ENCODE results near the gene CATSPER4.

CATSPER4 gene

DNA sequence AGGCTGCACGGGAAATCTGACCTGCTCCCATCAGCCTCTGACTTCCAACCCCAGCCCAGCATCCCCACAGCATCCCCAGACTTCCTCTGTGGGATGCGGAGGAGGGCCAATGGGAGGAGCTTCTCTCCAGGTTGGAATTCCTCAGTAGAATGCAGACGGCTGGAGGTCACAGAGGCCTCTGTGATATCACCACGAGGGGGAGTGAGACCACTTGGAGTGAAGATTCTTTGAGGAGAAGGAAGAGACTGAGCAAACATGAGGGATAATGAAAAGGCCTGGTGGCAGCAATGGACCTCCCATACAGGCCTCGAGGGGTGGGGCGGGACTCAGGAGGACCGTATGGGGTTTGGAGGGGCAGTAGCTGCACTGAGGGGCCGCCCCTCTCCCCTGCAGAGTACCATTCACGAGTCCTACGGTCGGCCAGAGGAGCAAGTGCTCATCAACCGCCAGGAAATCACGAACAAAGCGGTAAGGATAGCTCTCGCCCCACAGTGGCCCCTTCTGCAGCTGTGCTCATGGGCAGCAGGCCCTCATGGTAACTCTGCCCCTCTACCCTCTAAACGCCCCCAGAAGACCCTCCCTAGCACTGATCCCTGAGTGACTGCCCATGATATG lies at the start of gene CATSPER4:
CATSPER4 (plus strand) TSS at position 230 of the 615 bp plus-strand sequence; CDS start at position 256, 26 bp downstream.
- DNase-seq (ENCODE audit: low read depth, low spot score) = no peak
- H3K27ac ChIP-seq = no peak within 1 kb of the TSS

DNA sequence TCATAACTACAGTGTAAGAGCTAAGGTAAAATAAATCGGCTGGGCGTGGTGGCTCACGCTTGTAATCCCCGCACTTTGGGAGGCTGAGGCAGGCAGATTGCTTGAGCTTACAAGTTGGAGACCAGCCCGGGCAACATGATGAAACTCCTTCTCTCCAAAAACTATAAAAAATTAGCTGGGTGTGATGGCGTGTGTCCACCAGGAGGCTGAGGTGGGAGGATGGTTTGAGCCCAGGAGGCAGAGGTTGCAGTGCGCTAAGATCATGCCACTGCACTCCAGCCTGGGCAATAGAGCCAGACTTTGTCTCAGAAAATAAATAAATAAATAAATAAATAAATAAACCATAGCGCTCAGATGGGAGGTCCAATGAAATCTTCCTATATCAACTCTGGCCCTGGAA lies 48.2 kb upstream of the CATSPER4 start:
- H3K27ac ChIP-seq = no peak overlapping the region
- DNase-seq (ENCODE audit: low read depth, low spot score) = no peak

DNA sequence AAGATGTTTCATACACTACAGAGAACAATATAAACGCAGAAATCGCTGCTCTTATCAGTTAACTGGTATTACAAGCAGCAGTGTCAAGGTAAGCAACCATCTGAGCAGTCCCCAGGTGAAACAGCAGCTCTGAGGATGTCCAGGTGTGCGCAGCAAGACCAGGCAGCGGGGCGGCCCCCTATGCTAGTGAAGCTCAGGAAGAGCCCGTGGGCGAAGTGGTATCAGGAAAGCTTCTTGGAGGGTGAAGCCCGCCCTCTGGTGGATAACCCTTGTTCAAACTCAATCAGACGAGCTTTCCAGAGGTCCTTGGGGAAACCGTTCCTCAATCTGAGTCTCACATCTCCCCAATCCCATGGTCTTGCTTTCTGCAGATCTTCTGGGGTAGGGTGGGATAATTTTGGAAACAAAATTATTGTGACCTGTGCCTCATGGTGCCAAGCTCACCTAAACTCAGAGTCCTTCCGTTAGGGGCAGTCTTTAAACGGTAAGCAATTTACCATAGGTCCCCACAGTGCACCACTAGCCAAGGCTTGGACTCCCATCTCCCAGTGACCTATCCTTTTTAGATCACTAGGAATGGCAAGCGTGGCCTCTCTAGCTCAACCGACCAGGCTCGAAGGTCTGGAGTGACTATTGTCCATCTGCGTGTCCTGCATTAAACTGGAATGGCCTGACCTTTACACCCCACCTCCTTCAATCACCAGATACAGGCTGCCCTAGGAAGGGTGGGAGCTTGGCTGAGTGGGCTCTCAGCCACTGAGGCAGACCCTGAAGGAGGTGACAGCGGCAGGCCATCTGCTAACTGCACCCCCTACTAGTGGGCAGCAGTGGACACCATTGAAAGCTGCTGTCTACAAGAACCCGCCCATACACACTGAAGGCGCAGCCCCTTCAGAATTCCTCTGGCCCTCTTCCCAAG lies 45.1 kb upstream of the CATSPER4 start:
- DNase-seq (ENCODE audit: low read depth, low spot score) = no peak
- H3K27ac ChIP-seq = no peak overlapping the region

DNA sequence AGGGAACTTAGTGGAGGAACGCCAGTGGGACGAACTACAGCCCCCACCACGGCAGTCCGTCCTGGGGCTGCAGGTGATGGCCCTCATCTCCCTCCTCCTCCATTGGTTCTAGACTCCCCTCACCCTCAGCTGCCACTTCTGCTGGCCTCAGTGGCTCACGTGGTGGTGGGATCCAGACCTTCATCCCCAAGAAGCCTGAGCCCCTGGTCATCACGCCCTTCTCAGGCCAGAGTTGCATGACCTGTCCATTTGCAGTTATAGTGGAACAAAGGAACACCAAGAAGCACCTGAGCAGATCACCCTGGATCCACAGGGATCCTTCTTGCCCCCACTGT lies 44.5 kb upstream of the CATSPER4 start:
- no peak for DNase-seq (ENCODE audit: low read depth, low spot score)
- no peak overlapping the region for H3K27ac ChIP-seq

DNA sequence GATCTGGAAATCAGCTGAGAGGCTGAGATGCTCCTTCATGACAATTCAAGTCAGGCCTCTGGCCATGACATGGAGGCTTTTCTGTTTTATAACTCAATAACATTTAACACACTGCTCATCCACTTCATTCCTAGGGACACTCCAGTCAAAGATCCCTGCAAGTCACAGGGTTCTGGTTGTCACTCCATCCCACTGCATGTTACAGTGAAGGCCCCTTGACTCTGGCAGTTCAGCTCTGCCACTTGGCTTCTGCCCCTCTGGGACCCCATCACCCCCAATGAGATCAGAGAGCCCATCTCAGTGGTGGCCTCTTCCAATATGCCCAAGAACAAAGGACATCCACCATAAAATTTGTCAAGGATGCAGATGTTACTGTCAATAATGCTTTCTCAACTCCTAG lies 41.5 kb upstream of the CATSPER4 start:
- no peak overlapping the region for H3K27ac ChIP-seq
- no peak for DNase-seq (ENCODE audit: low read depth, low spot score)

DNA sequence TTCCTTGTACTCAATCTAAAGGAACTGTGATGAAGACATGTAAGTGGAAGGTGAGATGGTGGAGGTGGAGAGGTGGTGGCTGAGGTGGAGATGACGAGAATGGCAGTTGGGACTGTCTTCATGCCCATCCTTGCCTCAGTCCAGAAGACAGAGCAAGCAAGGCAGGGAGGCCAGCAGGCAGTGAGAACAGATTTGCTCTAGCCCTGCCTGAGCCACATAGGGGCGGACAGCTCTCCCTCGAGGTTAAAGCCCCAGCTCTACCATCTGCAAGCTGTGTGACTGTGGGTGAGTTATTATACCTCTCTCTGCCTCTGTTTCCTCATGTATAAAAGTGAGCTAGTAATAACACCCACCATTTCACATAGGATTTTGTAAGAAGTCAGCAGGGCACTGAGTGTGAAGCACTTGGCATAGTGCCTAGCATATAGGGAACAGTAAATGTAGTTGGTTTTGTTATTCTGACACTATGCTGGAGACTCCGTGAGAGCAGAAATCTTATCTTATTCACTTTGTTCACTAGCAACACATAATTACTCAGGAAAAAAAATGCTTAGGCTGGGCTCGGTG lies 36.4 kb upstream of the CATSPER4 start:
- DNase-seq (ENCODE audit: low read depth, low spot score) = no peak
- H3K27ac ChIP-seq = no peak overlapping the region

DNA sequence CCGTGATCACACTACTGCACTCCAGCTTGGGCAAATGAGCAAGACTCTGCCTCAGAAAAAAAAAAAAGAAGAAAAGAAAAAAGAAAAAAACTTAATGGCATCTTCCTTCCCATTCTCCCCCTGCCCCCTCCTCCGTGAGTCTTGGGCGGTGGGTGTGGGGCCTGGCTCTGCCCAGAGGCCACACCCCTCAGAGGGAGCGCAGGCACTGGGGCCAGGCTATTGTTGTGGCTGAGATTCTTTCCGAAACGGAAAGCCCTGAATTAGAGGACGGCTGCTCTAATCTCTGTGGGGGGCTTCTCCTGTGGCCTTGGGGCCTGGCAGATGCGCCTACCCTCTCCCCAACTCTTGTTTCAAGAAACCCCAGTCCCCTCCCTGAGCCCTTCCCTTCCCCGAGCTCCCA lies 35.7 kb upstream of the CATSPER4 start:
- no peak for DNase-seq (ENCODE audit: low read depth, low spot score)
- no peak overlapping the region for H3K27ac ChIP-seq

DNA sequence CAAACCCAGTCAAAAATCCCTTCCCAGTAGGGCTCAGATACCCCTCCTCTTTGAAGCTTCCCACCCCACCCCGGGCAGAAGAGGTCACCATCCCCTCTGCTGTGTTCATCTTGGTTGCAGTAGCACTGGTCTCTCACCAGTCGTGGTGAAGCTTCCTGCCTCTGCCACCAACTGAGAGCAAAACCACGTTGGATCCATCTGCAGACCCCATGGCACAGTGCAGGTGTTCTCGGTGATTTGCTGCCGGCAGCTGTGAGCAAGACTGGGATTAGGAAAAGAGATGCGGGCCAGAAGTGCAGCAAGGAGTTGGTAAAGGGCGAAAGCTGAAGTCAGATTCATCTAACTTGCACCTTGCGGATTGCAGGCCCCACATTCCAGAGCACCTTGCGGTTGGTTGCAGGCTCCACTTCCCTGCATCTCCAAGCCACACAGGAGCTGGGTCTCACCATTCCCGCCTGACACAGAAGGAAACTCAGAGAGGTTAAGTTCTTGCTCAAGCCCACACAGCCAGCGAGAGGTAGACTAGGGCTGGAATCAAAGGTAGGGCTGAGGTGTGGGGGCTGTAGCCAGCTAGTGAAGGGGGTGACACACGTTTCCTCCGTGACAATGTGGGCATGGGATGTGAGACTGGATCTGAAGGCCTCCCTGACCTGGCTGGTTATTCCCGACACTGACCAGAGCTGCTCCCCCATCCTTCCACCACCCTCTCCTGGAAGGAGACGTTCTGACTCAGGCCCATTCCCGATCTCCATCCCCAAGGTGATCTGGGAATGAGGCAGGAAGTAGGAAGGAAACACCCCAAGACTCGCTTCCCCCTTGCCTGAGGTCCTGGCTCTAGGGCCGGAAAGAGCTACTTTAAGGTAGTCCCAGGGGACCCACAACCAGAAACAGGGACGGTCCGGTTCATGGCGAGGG lies 34.8 kb upstream of the CATSPER4 start:
- no peak for DNase-seq (ENCODE audit: low read depth, low spot score)
- no peak overlapping the region for H3K27ac ChIP-seq

DNA sequence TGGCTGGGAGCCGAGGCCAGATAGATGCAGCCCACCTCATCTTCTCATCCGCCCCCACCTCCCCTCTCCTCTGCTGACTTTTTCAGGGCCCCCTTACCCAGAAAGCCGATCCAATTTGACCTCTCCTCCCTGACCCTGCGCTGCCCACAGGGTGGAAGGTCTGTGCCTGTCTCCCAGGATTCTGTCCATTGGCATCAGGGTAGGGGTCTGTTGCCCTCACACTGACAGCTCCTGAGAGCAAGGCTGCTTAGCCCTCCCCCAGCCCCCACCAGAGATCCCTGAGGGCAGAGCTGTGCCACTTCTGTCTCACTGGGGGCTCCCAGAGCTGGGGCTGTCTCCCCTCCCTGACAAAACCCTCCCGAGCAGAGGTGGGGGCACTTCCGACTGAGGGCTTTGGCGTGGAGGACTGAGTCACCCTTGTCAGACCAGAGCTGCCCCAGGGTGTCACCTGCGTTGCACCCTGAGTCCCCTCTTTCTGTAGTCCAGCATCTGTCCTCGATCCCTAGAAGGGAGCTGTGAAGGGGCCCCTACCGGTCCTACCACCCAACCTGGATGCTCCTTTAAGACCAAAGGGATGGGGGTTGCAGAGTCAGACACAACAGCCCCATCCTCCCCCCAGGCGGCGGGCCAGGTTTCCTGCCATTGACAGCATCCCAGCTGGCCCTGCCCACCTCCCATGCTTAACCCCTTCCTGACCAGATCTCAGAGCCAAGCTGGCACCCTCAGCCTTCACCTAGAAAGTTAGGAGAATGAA lies 33.9 kb upstream of the CATSPER4 start:
- H3K27ac ChIP-seq = no peak overlapping the region
- DNase-seq (ENCODE audit: low read depth, low spot score) = no peak

DNA sequence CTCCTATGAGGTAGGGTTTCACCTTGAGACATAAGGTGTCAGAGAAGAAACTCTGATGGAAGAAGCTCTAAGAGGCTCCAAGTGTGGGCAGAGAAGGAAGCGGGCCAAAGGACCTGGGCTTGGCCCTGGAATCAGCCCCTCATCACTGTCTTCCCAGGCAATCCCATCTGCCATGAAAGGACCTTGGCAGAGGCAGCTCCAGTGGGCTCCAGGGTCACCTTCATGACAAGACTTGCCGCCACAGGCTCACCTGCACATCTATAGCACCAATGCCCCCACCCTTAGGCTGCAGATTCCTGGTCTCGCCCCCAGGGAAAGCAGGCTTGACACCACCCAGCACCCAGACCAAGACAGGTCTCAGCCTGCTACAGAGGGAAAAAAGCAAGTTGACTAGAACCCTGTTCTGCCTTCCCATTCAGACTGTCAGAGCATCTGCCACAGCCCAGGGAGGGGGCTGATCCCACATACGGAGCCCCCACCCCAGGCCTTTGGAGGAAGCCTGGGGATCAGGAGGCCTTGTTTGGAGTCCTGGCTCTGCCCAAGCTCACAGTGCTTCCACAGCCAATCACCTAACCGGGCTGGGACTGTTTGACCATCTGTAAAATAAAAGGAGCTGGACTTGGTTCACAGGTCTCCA lies 32.0 kb upstream of the CATSPER4 start:
- no peak overlapping the region for H3K27ac ChIP-seq
- no peak for DNase-seq (ENCODE audit: low read depth, low spot score)

DNA sequence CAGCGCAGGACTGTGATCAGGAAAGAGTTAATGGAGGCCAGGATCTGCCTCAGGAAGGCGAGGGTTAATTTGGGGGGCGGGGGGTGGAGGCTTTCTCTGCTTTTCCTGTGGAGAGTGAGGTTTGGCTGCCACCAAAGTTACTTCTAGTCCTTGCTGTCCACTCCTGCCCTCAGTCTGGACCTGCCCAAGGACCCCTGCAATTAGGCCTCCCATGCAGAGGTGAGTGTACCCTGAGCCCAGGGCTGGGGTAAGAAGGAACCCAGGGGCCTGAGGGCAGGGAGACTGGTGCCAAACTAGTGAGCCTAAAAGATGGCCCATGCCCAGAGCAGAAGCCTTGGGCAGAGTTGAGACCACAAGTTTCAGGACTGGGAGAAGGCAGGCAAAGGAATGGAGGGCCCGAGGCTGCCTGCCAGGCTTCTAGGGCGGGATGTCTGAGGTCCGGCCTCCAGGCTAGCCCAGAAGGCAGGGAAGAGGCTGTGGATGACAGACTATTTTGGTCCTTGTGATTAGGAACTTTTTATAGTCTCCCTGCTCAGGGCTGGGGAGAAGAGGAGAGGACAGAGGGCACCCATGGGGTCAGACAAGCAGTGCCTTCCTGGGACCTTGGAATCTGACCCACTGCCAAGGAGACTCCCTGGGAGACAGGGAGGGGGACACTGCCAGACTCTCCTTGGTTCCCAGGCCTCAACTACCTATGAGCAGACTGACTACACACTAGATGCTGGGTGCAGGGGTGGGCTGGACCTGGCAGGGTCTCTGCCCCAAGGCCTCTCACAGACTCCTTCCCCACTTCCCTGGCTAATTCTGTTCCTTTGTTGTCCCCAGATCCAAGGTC lies 31.3 kb upstream of the CATSPER4 start, which contains the start of gene FAM110D:
FAM110D (plus strand) TSS at position 172 of the 835 bp plus-strand sequence. CDS start 2,213 bp downstream, outside the sequence.
- no peak within 1 kb of the TSS for H3K27ac ChIP-seq
- DNase-seq (ENCODE audit: low read depth, low spot score) = no peak

DNA sequence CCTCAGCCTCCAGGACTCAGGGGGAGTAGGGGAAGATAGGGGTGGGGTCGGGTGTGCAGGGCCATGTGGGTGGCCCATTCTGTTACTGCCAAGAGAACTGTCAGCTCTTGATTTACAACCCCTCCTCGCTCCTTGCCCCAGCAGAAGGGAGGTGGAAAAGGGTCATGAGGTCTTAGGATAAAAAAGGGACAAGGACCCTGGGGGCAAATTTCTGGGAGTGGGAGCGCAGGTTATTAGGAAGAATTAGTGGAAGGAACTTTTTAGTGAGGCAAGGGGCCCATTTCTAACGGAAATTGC lies 30.7 kb upstream of the CATSPER4 start:
- H3K27ac ChIP-seq = no peak overlapping the region

DNA sequence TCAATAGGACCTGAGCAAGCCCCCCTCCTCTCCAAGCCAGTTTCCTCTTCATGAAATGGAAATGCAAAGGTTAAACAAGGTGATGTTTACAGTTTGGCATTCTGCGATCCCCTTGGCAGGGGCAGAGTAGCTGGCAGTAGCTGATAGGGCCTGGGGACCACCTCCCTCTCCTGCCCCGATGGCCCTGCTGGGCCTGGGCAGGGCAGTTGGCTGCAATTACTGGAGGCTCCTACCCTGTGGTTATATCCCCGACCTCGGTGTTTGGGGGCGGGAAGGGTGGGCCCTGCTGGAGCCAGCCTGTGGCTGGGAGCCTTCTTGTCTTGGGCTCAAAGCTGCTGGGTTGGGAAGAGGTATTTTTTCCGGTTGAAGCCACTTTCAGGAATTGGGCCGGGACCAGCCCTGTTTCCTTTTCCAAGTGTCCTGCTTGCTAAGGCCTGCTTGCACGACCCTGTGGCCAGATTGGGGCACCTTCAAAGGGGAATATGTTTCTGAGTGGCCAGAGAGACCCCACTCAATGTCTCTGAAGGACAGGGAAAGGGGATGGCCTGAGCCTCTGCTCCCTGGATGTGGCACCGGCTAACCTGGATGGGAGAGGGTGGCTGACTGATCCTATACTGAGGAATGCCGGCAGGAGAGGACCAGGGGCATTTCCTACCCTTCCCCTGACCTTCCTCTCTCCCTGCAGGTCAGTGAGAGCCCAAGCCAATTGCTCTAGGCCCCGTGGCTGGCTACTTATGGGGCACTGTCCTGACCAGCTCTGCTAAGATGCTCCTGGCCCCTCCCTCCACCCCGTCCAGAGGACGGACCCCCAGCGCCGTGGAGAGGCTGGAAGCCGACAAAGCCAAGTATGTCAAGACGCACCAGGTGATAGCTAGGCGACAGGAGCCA lies 29.6 kb upstream of the CATSPER4 start:
- H3K27ac ChIP-seq = no peak overlapping the region
- DNase-seq (ENCODE audit: low read depth, low spot score) = no peak

More for the DNA sequence above, 30.7 kb upstream of the CATSPER4 start:
- DNase-seq (ENCODE audit: low read depth, low spot score) = no peak

DNA sequence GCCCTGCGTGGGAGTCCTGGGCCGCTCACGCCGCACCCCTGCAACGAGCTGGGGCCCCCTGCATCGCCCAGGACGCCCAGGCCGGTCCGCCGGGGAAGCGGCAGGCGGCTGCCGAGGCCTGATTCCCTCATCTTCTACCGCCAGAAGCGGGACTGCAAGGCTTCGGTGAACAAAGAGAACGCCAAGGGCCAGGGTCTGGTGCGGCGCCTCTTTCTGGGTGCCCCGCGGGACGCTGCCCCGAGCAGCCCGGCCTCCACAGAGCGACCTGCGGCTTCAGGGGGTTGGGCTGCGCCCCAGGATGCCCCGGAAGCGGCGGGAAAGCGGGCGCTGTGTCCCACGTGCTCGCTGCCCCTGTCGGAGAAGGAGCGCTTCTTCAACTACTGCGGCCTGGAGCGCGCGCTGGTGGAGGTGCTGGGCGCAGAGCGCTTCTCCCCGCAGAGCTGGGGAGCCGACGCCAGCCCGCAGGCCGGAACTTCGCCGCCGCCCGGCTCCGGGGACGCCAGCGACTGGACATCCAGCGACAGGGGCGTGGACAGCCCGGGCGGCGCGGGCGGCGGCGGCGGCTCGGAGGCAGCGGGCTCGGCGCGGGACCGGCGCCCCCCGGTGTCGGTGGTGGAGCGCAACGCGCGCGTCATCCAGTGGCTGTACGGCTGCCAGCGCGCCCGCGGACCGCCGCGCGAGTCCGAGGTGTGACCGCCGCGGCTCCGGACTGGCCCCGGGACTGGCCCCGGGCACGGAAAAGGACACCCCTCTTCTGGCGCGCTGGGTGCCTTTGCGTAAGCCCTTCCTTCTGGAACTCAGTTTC lies 28.8 kb upstream of the CATSPER4 start:
- H3K27ac ChIP-seq = no peak overlapping the region
- DNase-seq (ENCODE audit: low read depth, low spot score) = no peak

DNA sequence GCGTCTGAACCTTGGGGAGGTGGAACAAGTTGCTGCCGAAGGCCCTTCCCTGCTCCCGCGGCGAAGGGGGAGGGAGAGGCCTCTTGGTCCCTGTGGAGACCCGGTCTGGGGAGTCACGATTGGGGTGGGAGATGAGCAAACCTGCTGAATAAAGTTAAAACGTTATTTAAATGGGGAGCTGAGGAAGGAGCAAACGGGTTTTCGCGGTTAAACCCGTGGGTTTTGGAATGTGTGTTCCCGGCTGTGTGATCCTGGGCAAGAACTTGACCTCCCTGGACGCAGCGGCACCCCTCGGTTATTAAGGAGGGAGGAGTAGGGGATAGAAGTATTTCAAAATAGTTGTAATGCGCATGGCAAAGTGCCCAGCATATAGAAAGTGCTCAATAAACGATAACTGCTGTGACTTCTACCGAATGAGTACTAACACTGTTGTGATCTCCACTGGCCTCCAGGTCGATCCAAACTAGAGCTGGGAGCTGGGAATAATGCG lies 28.1 kb upstream of the CATSPER4 start:
- H3K27ac ChIP-seq = no peak overlapping the region
- DNase-seq (ENCODE audit: low read depth, low spot score) = no peak

DNA sequence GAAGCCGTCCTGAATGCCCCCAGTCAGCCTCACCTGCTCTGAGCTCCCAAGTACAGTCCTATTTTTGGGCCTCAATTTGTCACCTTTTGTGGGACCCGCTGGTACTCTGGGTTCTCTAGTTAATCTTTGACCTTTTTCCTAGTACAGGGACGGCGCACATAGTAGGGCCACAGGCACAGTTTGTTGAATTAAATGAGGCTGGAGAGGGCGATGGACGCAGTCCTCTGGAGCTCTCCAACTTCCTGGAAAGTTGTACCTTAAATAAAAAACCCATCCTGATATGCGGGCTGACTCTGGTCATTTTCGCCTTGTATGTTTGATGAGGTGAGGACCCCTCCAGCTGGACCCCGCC lies 26.7 kb upstream of the CATSPER4 start:
- H3K27ac ChIP-seq = no peak overlapping the region
- DNase-seq (ENCODE audit: low read depth, low spot score) = no peak
